H1 (cell line): Measurements from ENCODE around the gene TSPAN8. TPM values are rescaled to one million over a fixed set of nuclear protein-coding genes. Genes with fewer than 3 reads are reported as not detected.

Source experiments
- CTCF ChIA-PET: fragments of 300-600 bp; sonication (Branson Sonifier 250); formaldehyde crosslinking; loops from one replicate; lab custom pipeline; 2021; ENCODE audit not compliant: partially characterized antibody; lab: Charles Lee
- POLR2A ChIA-PET: fragments of 300-600 bp; sonication (Branson Sonifier 250); formaldehyde crosslinking; loops from one replicate; lab custom pipeline; 2021; ENCODE audit warnings: inconsistent platforms; ENCODE audit not compliant: partially characterized antibody; lab: Charles Lee
- DNase-seq, 2 experiments: peaks; one replicate each; pipeline versions ENCODE4 v3.0.0 to v3.0.0-alpha.2; 2010 to 2022; ENCODE audit warnings: low spot score in 2 of 2, low read depth in 1 of 2, mixed read lengths in 1 of 2
- FAIRE-seq: peaks from 2 replicates; lab custom pipeline; 2011; peaks lifted over from hg19 to GRCh38; lab: Jason Lieb, UNC
- H2AFZ ChIP-seq: 2 replicates; pipeline ENCODE4 v1.8.1; 2012; ENCODE audit warnings: low read length, inconsistent platforms
- H2AK5ac ChIP-seq: 2 replicates; pipeline ENCODE4 v1.6.1; 2013; ENCODE audit warnings: low read depth, low read length
- H2BK120ac ChIP-seq: replicated peaks from 2 replicates; pipeline ENCODE3; 2013; ENCODE audit warnings: low read depth, low read length, inconsistent platforms
- H2BK12ac ChIP-seq: 2 replicates; pipeline ENCODE4 v1.6.1; 2013; ENCODE audit warnings: low read depth, low read length
- H2BK15ac ChIP-seq: 2 replicates; pipeline ENCODE4 v1.6.1; 2013; ENCODE audit warnings: low read length
- H2BK20ac ChIP-seq: 2 replicates; pipeline ENCODE4 v1.6.1; 2013; ENCODE audit warnings: low read length
- H2BK5ac ChIP-seq: 2 replicates; pipeline ENCODE4 v1.6.1; 2013; ENCODE audit warnings: low read depth, low read length
- H3K14ac ChIP-seq: 2 replicates; pipeline ENCODE4 v1.6.1; 2013; ENCODE audit warnings: inconsistent platforms; ENCODE audit not compliant: insufficient read length
- H3K18ac ChIP-seq: 2 replicates; pipeline ENCODE4 v1.6.1; 2013; ENCODE audit warnings: low read length; ENCODE audit errors: extremely low read depth
- H3K23ac ChIP-seq: 2 replicates; pipeline ENCODE4 v1.6.1; 2013; ENCODE audit warnings: inconsistent platforms; ENCODE audit not compliant: insufficient read length
- H3K23me2 ChIP-seq: 2 replicates; pipeline ENCODE4 v1.6.1; 2013; ENCODE audit warnings: low read depth, low read length
- H3K27ac ChIP-seq: 2 replicates; pipeline ENCODE4 v1.6.1; 2011; ENCODE audit warnings: low read depth, low read length, inconsistent platforms
- H3K27me3 ChIP-seq, 4 experiments: replicated peaks in 1 of 4; 1 replicate in 1 of 4; 2 replicates in 3 of 4; pipeline versions ENCODE4 v1.6.1 to v1.8.1; 2011 to 2013; ENCODE audit warnings: low read length in 3 of 4, mild to moderate bottlenecking in 3 of 4, inconsistent platforms in 2 of 4, mixed read lengths in 2 of 4, moderate library complexity in 1 of 4; ENCODE audit not compliant: control insufficient read depth in 3 of 4, insufficient read depth in 3 of 4; ENCODE audit errors: extremely low read depth in 1 of 4
- H3K36me3 ChIP-seq, 4 experiments: 2 replicates each; pipeline versions ENCODE4 v1.6.1 to v1.8.1; 2011 to 2013; ENCODE audit warnings: mild to moderate bottlenecking in 4 of 4, low read length in 3 of 4, moderate library complexity in 2 of 4, control low read depth in 1 of 4, inconsistent platforms in 1 of 4; ENCODE audit not compliant: insufficient read depth in 4 of 4, control insufficient read depth in 2 of 4
- H3K4ac ChIP-seq: replicated peaks from 2 replicates; pipeline ENCODE3; 2013; ENCODE audit warnings: low read length, low read depth, mixed read lengths, inconsistent platforms; ENCODE audit not compliant: insufficient read length
- H3K4me1 ChIP-seq, 4 experiments: replicated peaks in 1 of 4; 1 replicate in 1 of 4; 2 replicates in 3 of 4; pipeline versions ENCODE4 v1.6.1 to v1.8.1; 2011 to 2013; ENCODE audit warnings: low read length in 3 of 4, inconsistent platforms in 2 of 4, mixed read lengths in 1 of 4; ENCODE audit not compliant: insufficient read depth in 4 of 4, control insufficient read depth in 3 of 4
- H3K4me2 ChIP-seq, 2 experiments: 2 replicates each; pipeline versions ENCODE4 v1.6.1 to v1.8.1; 2011 to 2013; ENCODE audit warnings: low read depth in 2 of 2, low read length in 2 of 2, control low read depth in 1 of 2, inconsistent platforms in 1 of 2, mild to moderate bottlenecking in 1 of 2; ENCODE audit not compliant: insufficient read depth in 1 of 2
- H3K4me3 ChIP-seq, 4 experiments: fragments of 200-600, 300-600 bp in 1 of 4; sonication (generic), shearing (Covaris generic), sonication (Bioruptor Twin) in 1 of 4; 2 replicates each; pipeline versions ENCODE4 v1.5.1 to v1.8.1; 2011 to 2016; ENCODE audit warnings: low read length in 4 of 4, low read depth in 3 of 4, control low read depth in 2 of 4, inconsistent platforms in 2 of 4, mild to moderate bottlenecking in 2 of 4, mixed read lengths in 1 of 4, moderate library complexity in 1 of 4; ENCODE audit not compliant: insufficient read depth in 2 of 4; ENCODE audit errors: extremely low read depth in 1 of 4
- H3K56ac ChIP-seq: replicated peaks from 2 replicates; pipeline ENCODE3; 2013; ENCODE audit warnings: low read depth, mild to moderate bottlenecking, mixed read lengths, low read length, inconsistent platforms; ENCODE audit not compliant: insufficient read length
- H3K79me1 ChIP-seq: 2 replicates; pipeline ENCODE4 v1.6.1; 2013; ENCODE audit warnings: low read depth, low read length, control low read depth
- H3K79me2 ChIP-seq, 2 experiments: 2 replicates each; pipeline versions ENCODE4 v1.6.1 to v1.8.1; 2012 to 2013; ENCODE audit warnings: low read length in 2 of 2, mild to moderate bottlenecking in 2 of 2, inconsistent platforms in 1 of 2; ENCODE audit not compliant: insufficient read depth in 2 of 2, control insufficient read depth in 1 of 2
- H3K9ac ChIP-seq, 4 experiments: replicated peaks in 1 of 4; 1 replicate in 1 of 4; 2 replicates in 3 of 4; pipeline versions ENCODE4 v1.6.1 to v1.8.1; 2011 to 2013; ENCODE audit warnings: low read depth in 3 of 4, low read length in 3 of 4, control low read depth in 2 of 4, mild to moderate bottlenecking in 2 of 4, moderate library complexity in 2 of 4, inconsistent platforms in 1 of 4; ENCODE audit errors: extremely low read depth in 1 of 4
- H3K9me3 ChIP-seq, 2 experiments: 2 replicates each; pipeline versions ENCODE4 v1.6.1 to v1.8.1; 2012 to 2013; ENCODE audit warnings: mild to moderate bottlenecking in 2 of 2, moderate library complexity in 2 of 2, control low read depth in 1 of 2, inconsistent platforms in 1 of 2, low read depth in 1 of 2, low read length in 1 of 2, mixed read lengths in 1 of 2; ENCODE audit not compliant: insufficient read depth in 2 of 2
- H4K20me1 ChIP-seq, 2 experiments: replicated peaks in 1 of 2; 2 replicates each; pipeline versions ENCODE3 to v1.8.1; 2011 to 2013; ENCODE audit warnings: inconsistent platforms in 2 of 2, low read length in 2 of 2, mild to moderate bottlenecking in 1 of 2; ENCODE audit not compliant: insufficient read depth in 2 of 2, control insufficient read depth in 1 of 2
- H4K5ac ChIP-seq: 2 replicates; pipeline ENCODE4 v1.6.1; 2013; ENCODE audit warnings: low read length, low read depth, mixed read lengths, inconsistent platforms; ENCODE audit not compliant: insufficient read length
- H4K8ac ChIP-seq: 2 replicates; pipeline ENCODE4 v1.8.0; 2013; ENCODE audit warnings: mild to moderate bottlenecking, moderate library complexity, low read length, inconsistent platforms; ENCODE audit not compliant: insufficient read depth; ENCODE audit errors: extremely low read depth
- H4K91ac ChIP-seq: replicated peaks from 2 replicates; pipeline ENCODE3; 2013; ENCODE audit warnings: low read length, mixed read lengths, inconsistent platforms; ENCODE audit not compliant: insufficient read length
- CBX8 ChIP-seq: fragments of 300-800, 300-1000 bp; sonication (generic); IDR thresholded peaks from 2 replicates; pipeline ENCODE4 v1.7.1; 2016; ENCODE audit warnings: low read depth, low read length, borderline replicate concordance
- CEBPB ChIP-seq: IDR thresholded peaks from 2 replicates; pipeline ENCODE4 v1.6.1; 2012; ENCODE audit warnings: low read depth, low read length
- EGR1 ChIP-seq: IDR thresholded peaks from 2 replicates; pipeline ENCODE4 v1.6.1; 2011; ENCODE audit warnings: low read depth, low read length, borderline replicate concordance
- GTF2F1 ChIP-seq: IDR thresholded peaks from 2 replicates; pipeline ENCODE4 v1.6.1; 2012; ENCODE audit warnings: low read depth, low read length, improper control_type of control experiment, borderline replicate concordance
- JUN ChIP-seq: IDR thresholded peaks from 2 replicates; pipeline ENCODE4 v1.6.1; 2011; ENCODE audit warnings: low read depth, mild to moderate bottlenecking, improper control_type of control experiment, low read length
- KDM5A ChIP-seq: fragments of 200-600 bp; IDR thresholded peaks from 2 replicates; pipeline ENCODE4 v1.7.1; 2012; ENCODE audit warnings: mild to moderate bottlenecking, low read length, inconsistent platforms, mixed read lengths
- RNF2 ChIP-seq: fragments of 200-900, 300-1000 bp; sonication (generic); IDR thresholded peaks from 2 replicates; pipeline ENCODE4 v1.7.1; 2016; ENCODE audit warnings: borderline replicate concordance, low read depth, mild to moderate bottlenecking, antibody characterized with exemption, low read length; ENCODE audit not compliant: poor library complexity, severe bottlenecking; ENCODE audit errors: missing control alignments
- RXRA ChIP-seq: IDR thresholded peaks from 2 replicates; pipeline ENCODE4 v1.6.1; 2011; ENCODE audit warnings: low read depth, mild to moderate bottlenecking, low read length, moderate library complexity; ENCODE audit not compliant: insufficient read depth
- SP4 ChIP-seq: IDR thresholded peaks from 2 replicates; pipeline ENCODE4 v1.6.1; 2012; ENCODE audit warnings: low read length, inconsistent platforms
- SUZ12 ChIP-seq: fragments of 200-600 bp; sonication (generic); IDR thresholded peaks from 2 replicates; pipeline ENCODE4 v1.6.1; 2012; ENCODE audit warnings: mild to moderate bottlenecking, inconsistent platforms, low read length, moderate library complexity, mixed read lengths
- TBP ChIP-seq: IDR thresholded peaks from 2 replicates; pipeline ENCODE4 v1.6.1; 2011; ENCODE audit warnings: low read depth, low read length, improper control_type of control experiment
- WGBS, 2 experiments: shearing (Covaris generic) in 1 of 2; methylation state at CpG; one replicate each; pipeline versions ENCODE4 v1.1.6 to v1.1.7; 2013 to 2015; ENCODE audit warnings: low lambda C conversion rate in 2 of 2, mixed read lengths in 2 of 2, inconsistent platforms in 1 of 2, low coverage in 1 of 2, missing lambda C conversion rate in 1 of 2; ENCODE audit not compliant: insufficient replicate concordance in 2 of 2, insufficient coverage in 1 of 2, insufficient read length in 1 of 2; ENCODE audit errors: extremely low coverage in 1 of 2, missing lambda C conversion rate in 1 of 2; 5-methylcytosine and 5-hydroxymethylcytosine counted together
- polyA plus RNA-seq, 7 experiments: library from polyadenylated mRNA; depleted of rRNA in 3 of 7; stranded (reverse) in 5 of 7; unstranded in 2 of 7; fragments of >200 nt in 5 of 7; fragments of 200-250 nt in 2 of 7; gene quantifications; 1 replicate in 5 of 7; 2 replicates in 1 of 7; 4 replicates in 1 of 7; pipeline versions ENCODE4 v1.2.1 to v1.2.3, GENCODE V29; 2011 to 2013; ENCODE audit warnings: missing spikeins in 2 of 7, mixed read lengths in 2 of 7
- total RNA-seq: library from RNA; stranded (reverse); fragmentation: NEBNext Ultra II Directional; extraction: Animal tissue kit (Norgen Biotek cat#: 25700); gene quantifications from 2 replicates; pipeline ENCODE4 v1.2.1, GENCODE V29; 2021
- TF ChIP-seq, protein P1 (sequence below): IDR thresholded peaks from 2 replicates; pipeline ENCODE4 v1.6.1; 2012; ENCODE audit warnings: inconsistent platforms

Gene TSPAN8
- total and polyA plus RNA-seq, 2 of the 8 experiments (the other 6 are each of a cell fraction or from before 2014, with no cell fraction given), result not detected

DNA sequence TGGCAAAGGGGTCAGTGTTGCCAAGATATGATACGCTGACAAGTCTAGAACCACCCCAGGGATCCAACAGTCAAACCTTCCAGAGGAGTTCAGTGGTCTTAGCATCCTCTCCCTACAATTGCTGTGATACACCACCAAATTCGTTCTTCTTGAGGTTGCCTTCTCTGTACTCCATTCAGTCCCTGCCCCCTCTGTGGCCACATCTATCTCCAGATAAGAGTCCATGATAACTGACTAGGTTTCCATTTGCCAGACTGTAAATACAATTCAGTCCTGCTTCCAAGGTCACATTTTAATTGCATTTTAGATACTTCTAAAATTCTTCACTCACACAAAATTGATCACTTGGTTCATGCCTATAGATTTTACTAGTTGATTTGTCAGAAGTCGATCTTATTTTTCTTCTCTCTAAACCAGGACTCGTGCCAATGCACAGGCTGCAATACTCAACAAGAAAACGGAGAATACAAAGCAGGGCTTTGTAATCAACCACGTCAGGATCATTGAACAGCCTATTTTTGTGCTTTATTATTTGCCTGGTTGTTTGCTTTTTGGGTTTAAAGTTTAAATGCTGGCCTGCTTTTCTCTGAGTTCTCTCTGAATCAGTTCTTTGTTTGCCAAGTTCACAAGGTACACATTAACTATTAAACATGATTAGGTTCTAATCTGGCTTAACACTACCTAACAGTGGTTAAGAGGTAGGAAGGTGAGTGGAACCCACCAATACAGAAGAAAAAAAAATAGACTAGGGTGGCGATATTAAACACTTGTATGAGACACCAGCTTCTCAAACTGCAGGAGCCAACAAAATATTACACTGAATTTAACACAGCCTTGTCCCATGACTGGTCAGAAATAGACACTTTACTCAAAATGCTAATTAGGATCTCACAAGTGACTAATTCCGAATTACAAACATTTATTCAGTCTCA lies 5.3 kb upstream of the TSPAN8 start:
- no peak overlapping the region for H3K27ac ChIP-seq
- no peak overlapping the region for H2BK20ac ChIP-seq
- no peak overlapping the region for H3K23ac ChIP-seq
- no peak overlapping the region for H2BK15ac ChIP-seq
- H4K5ac ChIP-seq, result no peak overlapping the region
- H2AFZ ChIP-seq, result no peak overlapping the region
- H3K79me1 ChIP-seq, result no peaks in the 10 kb centered on the region
- no peak for DNase-seq
- H3K9ac ChIP-seq, result no peak overlapping the region
- no peaks in the 10 kb centered on the region for H3K4me1 ChIP-seq
- no peak overlapping the region for H2BK12ac ChIP-seq
- H2AK5ac ChIP-seq, result no peak overlapping the region
- H3K4me3 ChIP-seq, result no peak overlapping the region
- H3K79me2 ChIP-seq, result no peaks in the 10 kb centered on the region
- H4K20me1 ChIP-seq, result no peaks in the 10 kb centered on the region
- H4K8ac ChIP-seq, result no peak overlapping the region
- H3K36me3 ChIP-seq, result peaks cover 0 to 4% (median 0%) of the 10 kb centered on the region in 4 experiments; a peak in 2 of 8 replicates
- no peak overlapping the region for H3K56ac ChIP-seq
- H3K27me3 ChIP-seq, result no peaks in the 10 kb centered on the region
- H3K4me2 ChIP-seq, result no peak overlapping the region
- H2BK120ac ChIP-seq, result no peak overlapping the region
- H4K91ac ChIP-seq, result no peak overlapping the region
- H3K18ac ChIP-seq, result no peak overlapping the region
- no peaks in the 10 kb centered on the region; the same call in 1 of the 2 replicates for H3K23me2 ChIP-seq
- POLR2A ChIA-PET, result no interaction called here
- no peak overlapping the region for H3K14ac ChIP-seq
- WGBS, 2 experiments, result 92% methylated on average over 8 of the region's 8 CpGs; no CpG with 5 or more reads in 1 of the 2 experiments
- no peak overlapping the region for H2BK5ac ChIP-seq
- CTCF ChIA-PET, result no interaction called here
- FAIRE-seq, result no peak
- H3K4ac ChIP-seq, result no peak overlapping the region
- peaks cover 0 to 8% of the 10 kb centered on the region in 2 experiments; a peak in 1 of 4 replicates for H3K9me3 ChIP-seq
- TF ChIP-seq JUN, result no peak
- TF ChIP-seq RNF2, result no peak
- TF ChIP-seq SP4, result no peak
- TF ChIP-seq SUZ12, result no peak
- no peak for TF ChIP-seq RXRA
- TF ChIP-seq CBX8, result no peak
- no peak for TF ChIP-seq EGR1
- TF ChIP-seq, protein P1, sequence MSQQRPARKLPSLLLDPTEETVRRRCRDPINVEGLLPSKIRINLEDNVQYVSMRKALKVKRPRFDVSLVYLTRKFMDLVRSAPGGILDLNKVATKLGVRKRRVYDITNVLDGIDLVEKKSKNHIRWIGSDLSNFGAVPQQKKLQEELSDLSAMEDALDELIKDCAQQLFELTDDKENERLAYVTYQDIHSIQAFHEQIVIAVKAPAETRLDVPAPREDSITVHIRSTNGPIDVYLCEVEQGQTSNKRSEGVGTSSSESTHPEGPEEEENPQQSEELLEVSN, result no peak
- TF ChIP-seq KDM5A, result no peak
- no peak for TF ChIP-seq TBP
- no peak for TF ChIP-seq GTF2F1
- no peak for TF ChIP-seq CEBPB
